Stimulated activated naive CD8-positive, alpha-beta T cell treated with anti-CD3 and anti-CD28 coated beads, Interleukin-15, amount 100 ng/mL, for 72 hours (primary cell): ENCODE results near the gene UQCR11.

Experiments
- ATAC-seq: fragments of 150-1000 bp; cut with Tn5 transposase; 2 replicates; pipeline ENCODE4 v1.10.0; 2021; ENCODE audit warnings: mild to moderate bottlenecking, moderate library complexity
- DNase-seq, 2 donors: peaks; one replicate each; pipeline ENCODE4 v3.0.0; 2021 to 2022
- H3K27ac Mint-ChIP-seq, 2 donors: one replicate each; pipeline ENCODE4 v1.8.0; 2022; ENCODE audit warnings: mild to moderate bottlenecking in 2 of 2, mixed read lengths in 2 of 2, moderate library complexity in 2 of 2
- H3K27me3 Mint-ChIP-seq: one replicate; pipeline ENCODE4 v1.8.0; 2022; ENCODE audit warnings: mixed read lengths
- H3K4me1 Mint-ChIP-seq: one replicate; pipeline ENCODE4 v1.8.0; 2022; ENCODE audit warnings: mild to moderate bottlenecking, mixed read lengths
- H3K4me3 Mint-ChIP-seq, 2 donors: one replicate each; pipeline ENCODE4 v1.8.0; 2022; ENCODE audit warnings: mild to moderate bottlenecking in 2 of 2, mixed read lengths in 2 of 2, moderate library complexity in 1 of 2
- H3K9me3 Mint-ChIP-seq, 2 donors: one replicate each; pipeline ENCODE4 v1.8.0; 2022; ENCODE audit warnings: mixed read lengths in 2 of 2

Gene UQCR11

DNA sequence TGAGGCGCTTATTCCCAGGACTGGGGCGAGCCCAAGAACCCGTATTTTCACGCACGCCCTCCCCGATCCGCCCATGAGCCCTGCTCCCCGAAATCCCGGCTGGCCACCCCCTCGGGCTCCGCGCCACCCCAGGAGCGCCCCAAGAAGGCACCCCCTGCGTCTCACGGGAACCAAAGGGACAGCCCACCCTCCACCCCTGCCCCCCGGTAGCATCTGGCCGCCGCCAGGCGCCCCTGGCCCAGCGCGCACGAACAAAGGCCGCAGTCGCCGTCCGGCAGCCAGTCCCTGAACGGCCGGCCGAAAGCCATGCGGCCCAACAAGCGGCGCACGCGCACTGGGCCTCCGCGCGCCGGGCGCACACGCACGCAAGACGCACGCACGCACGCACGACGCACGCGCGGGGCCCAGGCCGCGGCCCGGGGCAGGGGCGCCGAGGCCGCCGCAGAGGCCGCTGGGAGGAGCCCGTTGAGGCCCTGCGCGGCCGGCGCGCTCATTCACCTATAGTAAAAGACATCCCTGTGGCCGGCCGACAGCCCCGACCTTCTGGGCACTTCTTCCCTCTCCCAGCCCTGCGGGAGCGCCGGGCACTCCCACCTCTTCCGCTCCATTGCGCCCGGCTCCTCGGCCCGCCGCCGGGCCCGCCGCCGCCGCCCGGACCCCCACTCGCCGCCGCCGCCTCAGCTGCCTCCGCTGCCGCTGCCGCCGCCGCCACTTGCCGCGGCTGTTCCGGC is 13.1 kb downstream of the UQCR11 start:
- ATAC-seq (peak; percentile 92), DNase-seq (peak; percentile 86 to 90)
- Mint-ChIP-seq H3K9me3 (no peaks in the 10 kb centered on the region), H3K4me3 (peak overlapping the region; percentile 91 to 95), H3K4me1 (peaks cover 35% of the 10 kb centered on the region), H3K27ac (peak overlapping the region; percentile 94 to 97), H3K27me3 (no peaks in the 10 kb centered on the region)

DNA sequence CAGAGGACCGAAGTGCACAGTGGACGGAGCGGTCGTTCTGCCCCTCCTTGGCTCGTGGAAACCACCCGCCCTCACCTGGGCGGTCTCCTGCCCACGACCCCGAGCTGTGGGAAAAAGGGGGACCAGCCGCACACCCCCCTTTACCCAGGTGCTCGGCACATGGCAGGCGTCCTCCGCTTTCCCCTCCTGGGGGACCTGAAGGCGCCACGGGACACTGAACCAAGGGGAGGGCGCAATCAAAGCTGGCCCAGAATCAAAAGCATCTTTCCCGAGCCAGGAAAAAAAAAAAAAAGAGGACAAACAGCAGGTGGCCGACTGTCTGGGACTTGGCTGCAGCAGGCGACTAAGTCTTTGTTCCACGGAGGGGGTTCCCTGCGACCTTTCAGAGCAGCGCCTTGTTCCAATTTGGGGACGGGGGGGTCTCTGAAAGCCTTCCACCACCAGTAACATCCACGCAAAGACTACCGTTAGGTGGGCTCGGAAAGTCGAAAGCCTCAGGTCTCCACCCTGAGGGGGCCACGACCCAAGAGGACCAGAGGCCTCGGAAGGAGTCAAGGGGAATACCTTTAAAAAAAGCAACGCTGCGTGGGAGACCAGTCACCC is 13.7 kb downstream of the UQCR11 start:
- Mint-ChIP-seq H3K27ac (peak overlapping the region; percentile 94 to 97), H3K4me1 (peaks cover 35% of the 10 kb centered on the region), H3K4me3 (peak overlapping the region; percentile 91 to 95), H3K27me3 (no peaks in the 10 kb centered on the region), H3K9me3 (no peaks in the 10 kb centered on the region)
- ATAC-seq (no peak), DNase-seq (peak in 1 of 2 donors; percentile 30)

DNA sequence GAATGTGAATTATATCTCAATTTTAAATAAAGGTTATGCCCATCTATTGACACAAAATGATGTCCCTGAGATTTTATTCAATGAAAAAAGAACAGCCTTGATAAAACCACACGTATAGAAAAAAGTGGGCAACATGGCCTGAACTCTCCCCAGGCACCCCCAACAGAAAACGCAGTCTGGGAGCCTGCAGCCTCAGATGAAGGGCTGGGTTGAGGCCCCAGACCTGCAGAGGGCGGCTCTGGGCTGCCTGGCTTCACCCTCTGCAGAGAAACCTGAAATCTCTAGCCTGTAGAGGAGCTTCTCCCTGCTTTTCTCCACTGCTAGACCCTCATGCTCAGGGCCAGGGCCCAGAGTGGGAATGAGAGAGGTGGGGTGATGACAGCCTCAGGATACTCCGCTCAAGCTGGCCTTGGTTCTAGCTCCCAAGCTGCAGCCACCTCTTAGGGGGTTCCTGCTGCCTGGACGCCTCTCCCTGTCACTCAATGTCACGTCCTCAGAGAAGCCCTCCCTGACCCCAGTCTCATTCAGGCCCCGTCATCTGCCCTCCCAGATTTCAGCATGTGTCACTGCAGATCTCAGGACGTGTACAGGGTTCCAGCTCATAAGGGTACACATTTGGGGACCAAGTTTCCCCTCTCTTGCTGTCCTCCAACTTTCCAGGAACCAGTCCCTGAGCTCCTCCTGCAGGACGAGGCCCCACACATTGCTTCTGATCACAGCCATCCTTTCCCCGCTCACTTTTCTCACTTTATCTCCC is 14.4 kb downstream of the UQCR11 start:
- H3K4me3 Mint-ChIP-seq = peak overlapping the region; percentile 91 to 95
- peak; percentile 34 for ATAC-seq
- H3K27ac Mint-ChIP-seq = peak overlapping the region; percentile 94 to 97
- peaks cover 39% of the 10 kb centered on the region for H3K4me1 Mint-ChIP-seq
- no peaks in the 10 kb centered on the region for H3K27me3 Mint-ChIP-seq
- H3K9me3 Mint-ChIP-seq = no peaks in the 10 kb centered on the region
- no peak for DNase-seq

DNA sequence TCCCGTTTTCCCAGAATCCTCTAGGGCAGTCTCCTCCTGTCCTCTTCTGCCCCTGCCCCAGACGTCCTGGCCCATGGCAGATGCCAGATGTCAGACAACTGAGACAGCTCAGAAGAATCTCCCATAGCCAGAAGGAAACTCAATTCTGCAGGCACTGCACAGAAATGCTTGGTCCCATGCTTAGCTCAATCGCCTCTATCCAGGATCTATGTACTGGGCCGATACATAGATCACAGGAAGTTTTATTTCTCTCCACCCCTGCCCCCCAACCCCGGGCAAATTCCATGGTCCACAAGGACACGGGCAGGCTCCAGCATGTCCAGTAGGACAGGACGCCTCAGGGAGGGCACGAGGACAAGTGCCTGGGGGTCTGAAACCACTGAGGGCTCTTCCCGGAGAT is 17.4 kb downstream of the UQCR11 start:
- peak overlapping the region in 1 of 2 donors; percentile 39 for H3K27ac Mint-ChIP-seq
- H3K4me1 Mint-ChIP-seq = peaks cover 34% of the 10 kb centered on the region
- no peaks in the 10 kb centered on the region for H3K9me3 Mint-ChIP-seq
- ATAC-seq (no peak), DNase-seq (no peak)
- no peak overlapping the region for H3K4me3 Mint-ChIP-seq
- H3K27me3 Mint-ChIP-seq = no peaks in the 10 kb centered on the region

DNA sequence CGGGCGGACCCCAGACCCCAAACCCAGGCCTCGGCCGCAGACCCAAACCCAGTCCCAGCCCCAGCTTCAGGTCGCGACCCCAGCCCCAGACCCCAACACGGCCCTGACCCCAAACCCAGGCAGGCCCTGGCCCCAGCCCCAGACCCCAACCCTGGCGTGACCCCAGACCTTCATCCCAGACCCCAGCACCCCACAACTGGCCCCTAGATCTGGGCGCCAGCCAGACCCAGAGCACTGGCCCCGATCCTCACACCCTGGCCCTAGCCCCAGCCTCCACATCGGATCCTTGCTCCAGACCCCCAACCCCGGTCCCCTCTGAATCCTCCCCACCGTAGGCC is 20.1 kb downstream of the UQCR11 start:
- no peaks in the 10 kb centered on the region for H3K27me3 Mint-ChIP-seq
- no peak overlapping the region for H3K4me3 Mint-ChIP-seq
- ATAC-seq (no peak), DNase-seq (no peak)
- H3K4me1 Mint-ChIP-seq = peaks cover 19% of the 10 kb centered on the region
- no peaks in the 10 kb centered on the region for H3K9me3 Mint-ChIP-seq
- no peak overlapping the region for H3K27ac Mint-ChIP-seq

DNA sequence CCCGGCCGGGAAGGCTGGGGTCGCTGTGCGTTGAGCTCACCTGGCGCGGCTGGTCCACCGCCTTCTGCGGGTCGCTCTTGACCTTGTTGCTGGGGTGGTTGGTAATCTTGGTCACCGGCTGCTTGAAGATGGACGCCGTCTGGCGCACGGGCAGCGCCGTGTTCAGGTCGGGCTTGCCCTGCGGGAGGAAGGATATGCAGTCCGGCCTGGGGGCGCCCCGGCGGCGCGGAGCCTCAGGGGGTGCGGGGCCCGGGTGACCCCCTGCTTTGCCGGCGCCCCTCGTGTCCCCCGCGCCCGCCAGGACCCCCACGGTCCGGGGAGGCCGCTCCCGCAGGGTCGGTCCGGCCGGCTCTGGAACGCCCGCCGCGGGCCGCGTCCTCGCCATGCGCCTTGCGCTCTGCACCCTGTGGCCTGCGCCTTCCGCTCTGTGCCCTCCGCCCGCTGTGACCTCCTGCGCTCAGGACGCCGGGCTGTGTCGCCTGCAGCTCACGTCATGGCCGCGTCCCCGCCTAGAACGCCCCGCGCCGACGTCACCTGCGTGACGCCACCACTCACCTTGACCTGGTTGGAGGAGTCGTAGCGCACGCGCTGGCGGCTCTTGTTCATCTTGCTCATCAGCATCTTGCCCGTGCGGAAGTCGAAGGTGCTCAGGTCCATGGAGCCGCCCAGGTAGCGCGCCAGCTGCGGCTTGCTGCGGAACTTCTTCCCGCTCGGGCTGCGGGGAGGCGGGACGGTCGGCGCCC is 20.6 kb downstream of the UQCR11 start:
- Mint-ChIP-seq H3K9me3 (no peaks in the 10 kb centered on the region), H3K4me3 (no peak overlapping the region)

DNA sequence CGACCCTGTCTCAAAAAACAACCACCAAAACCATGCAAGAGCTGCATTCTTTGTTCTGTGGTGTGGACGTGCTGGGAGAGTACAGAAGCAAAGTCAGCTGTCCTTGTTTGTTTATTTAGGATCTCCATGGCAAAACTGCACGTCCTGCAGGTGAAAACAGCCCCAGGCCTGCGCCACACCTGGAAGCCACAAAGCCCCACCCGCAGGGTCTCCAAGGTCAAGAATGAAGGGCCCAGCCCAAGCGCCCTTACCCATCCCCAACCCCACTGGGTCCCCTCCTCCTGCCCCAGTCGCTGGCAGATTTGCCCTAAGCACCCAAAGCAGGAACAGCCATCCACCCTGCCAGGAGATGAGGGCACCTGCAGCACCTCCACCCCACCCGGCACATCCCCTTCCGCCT is 23.1 kb downstream of the UQCR11 start:
- H3K9me3 Mint-ChIP-seq = no peaks in the 10 kb centered on the region
- H3K4me3 Mint-ChIP-seq = no peak overlapping the region
- no peak overlapping the region for H3K27ac Mint-ChIP-seq
- DNase-seq = no peak
- no peaks in the 10 kb centered on the region for H3K27me3 Mint-ChIP-seq
- peaks cover 12% of the 10 kb centered on the region for H3K4me1 Mint-ChIP-seq
- no peak for ATAC-seq

More for the DNA sequence above, 20.6 kb downstream of the UQCR11 start:
- no peak for DNase-seq
- ATAC-seq = peak; percentile 75
- Mint-ChIP-seq H3K27ac (peak overlapping the region in 1 of 2 donors; percentile 22), H3K27me3 (no peaks in the 10 kb centered on the region), H3K4me1 (peaks cover 14% of the 10 kb centered on the region)

DNA sequence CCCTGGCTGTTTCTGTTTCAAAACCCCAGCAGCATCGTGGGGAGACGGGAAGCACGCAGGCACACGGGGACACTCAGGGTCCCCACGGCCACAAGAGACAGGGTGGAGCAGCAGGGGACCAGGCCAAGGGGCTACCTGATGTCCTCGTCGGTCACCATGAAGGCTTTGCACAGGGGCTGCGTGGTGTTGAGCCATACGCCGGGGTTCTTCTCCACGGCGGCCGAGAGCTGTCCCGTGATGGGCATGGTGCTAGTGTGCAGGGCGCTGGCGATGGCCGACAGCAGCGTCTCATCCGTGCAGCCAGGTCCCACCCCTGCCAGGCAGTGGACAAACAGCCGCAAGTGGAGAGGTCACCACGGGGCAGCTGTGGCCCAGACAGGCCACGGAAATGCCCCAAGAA is 24.3 kb downstream of the UQCR11 start:
- Mint-ChIP-seq H3K9me3 (no peaks in the 10 kb centered on the region), H3K27ac (no peak overlapping the region), H3K4me3 (no peak overlapping the region), H3K4me1 (peaks cover 11% of the 10 kb centered on the region), H3K27me3 (no peaks in the 10 kb centered on the region)
- DNase-seq = no peak
- no peak for ATAC-seq

DNA sequence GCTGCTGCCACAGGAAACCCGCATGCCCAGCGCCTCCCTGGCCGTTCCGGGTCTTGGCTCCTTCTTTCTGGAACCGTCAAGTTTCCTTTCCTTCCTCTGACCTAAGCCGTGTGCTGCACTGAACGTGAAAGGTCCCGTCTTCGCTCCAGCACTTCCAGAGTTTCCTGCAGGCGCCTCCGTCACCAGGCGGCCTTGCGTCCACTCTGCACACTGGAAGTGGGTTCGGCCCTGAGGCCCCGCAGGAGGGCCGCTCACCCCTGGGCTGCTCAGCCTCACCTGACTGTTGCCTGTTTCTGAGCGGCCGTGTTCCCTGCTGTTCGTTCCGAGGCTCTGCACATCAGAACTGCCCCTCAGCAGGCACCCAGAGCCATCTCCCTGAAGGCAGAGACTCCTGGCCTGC is 24.9 kb downstream of the UQCR11 start:
- Mint-ChIP-seq H3K4me3 (no peak overlapping the region), H3K4me1 (peaks cover 6% of the 10 kb centered on the region), H3K27ac (no peak overlapping the region), H3K27me3 (no peaks in the 10 kb centered on the region), H3K9me3 (no peaks in the 10 kb centered on the region)
- ATAC-seq (no peak), DNase-seq (no peak)

DNA sequence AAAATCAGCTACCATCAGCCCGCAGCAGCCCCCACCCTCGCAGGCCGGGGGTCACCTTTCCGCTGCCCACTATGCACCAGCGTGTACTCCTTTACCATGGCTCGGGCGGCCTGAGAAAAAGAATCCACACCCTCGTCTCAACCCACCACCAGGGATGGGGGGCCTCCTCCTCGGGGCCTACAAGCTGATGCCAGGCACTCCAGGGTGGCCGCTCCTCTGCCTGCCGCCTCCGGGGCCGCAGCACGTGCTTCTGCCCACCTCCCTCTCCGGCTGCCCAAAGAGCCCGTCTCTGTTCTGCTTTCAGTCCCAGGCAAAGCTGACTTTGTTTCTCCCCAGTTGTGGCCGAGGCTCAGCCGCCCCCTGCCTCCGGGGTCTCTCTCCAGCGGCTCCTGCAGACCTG is 26.0 kb downstream of the UQCR11 start:
- H3K4me3 Mint-ChIP-seq = no peak overlapping the region
- no peaks in the 10 kb centered on the region for H3K27me3 Mint-ChIP-seq
- H3K4me1 Mint-ChIP-seq = peaks cover 4% of the 10 kb centered on the region
- no peaks in the 10 kb centered on the region for H3K9me3 Mint-ChIP-seq
- DNase-seq (no peak), ATAC-seq (no peak)
- no peak overlapping the region for H3K27ac Mint-ChIP-seq

DNA sequence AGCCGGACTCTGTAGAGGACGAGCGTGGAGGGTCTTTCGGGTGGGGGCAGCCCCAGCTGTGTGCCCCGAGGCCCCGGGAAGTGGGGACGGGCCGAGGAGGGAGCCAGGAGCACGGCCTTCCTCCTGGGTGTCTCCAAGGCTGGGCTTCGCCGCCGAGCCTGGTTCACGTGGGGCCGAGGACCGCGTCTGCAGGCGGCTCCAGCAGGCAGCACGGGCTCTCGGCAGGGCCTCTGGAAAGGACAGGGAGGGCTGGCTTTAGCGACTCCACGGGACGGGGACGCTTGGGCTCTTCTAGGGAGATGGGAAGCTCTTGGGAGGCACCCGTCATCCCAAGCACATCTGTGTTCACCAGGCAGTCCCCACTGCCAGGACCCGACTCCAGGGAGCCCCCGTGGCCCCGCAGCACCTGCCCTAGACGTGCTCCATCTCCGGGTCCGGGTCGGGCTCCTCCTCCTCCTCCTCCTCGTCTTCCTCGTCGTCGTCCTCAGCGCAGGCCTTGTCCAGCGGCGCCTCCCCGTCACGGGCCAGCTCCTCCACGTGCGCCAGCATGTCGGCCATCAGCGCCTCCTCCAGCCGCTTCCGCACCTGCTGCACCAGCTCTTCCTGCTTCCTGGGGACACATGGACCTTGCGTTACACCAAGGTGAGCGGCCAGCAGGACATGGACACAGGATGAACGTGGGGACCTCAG is 27.2 kb downstream of the UQCR11 start:
- H3K4me1 Mint-ChIP-seq = peaks cover 4% of the 10 kb centered on the region
- H3K9me3 Mint-ChIP-seq = no peaks in the 10 kb centered on the region
- H3K27ac Mint-ChIP-seq = peak overlapping the region in 1 of 2 donors; percentile 13
- no peaks in the 10 kb centered on the region for H3K27me3 Mint-ChIP-seq
- no peak overlapping the region for H3K4me3 Mint-ChIP-seq
- no peak for ATAC-seq
- DNase-seq = no peak

DNA sequence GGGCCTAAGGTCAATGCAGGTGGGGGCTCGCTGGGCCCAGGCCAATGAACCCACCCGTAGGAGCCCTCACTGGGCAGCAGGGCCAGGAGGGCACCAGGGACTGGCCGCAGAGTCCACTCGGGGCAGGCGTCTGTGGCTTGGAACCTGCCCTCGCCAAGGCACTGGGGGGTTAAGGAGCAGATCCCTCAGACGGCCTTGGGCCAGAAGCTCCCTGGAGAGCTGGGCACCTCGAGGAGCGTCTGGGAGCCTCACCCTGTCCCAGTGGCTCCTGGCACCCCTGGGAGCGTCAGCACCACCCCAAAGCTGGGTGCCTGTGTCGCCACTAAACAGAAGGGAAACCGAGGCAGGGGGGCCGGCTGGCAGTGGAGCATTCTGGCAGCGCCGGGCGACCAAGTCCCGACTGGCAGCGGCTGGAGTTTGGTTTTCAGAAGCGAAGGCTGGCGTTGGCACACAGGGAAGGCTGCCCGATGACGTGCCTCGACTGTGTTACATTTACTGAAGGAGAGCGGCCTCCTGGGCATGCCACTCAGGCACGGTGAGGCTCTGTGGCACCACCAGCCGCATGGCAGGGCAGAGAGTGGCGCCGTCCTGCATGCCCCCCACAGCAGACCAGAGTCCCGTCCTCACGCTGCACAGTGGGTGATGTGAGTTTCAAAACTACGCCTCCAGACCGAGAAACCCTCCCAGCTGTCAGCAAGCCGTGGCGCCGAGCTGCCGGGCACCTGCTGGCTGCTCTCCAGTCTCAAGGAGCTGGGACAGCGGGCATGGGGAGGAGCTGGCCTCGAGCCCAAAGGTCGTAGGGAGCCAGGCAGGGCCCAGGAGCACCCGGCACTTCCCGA is 28.0 kb downstream of the UQCR11 start:
- ATAC-seq (peak; percentile 24), DNase-seq (no peak)
- no peaks in the 10 kb centered on the region for H3K27me3 Mint-ChIP-seq
- H3K27ac Mint-ChIP-seq = no peak overlapping the region
- no peak overlapping the region for H3K4me3 Mint-ChIP-seq
- no peaks in the 10 kb centered on the region for H3K9me3 Mint-ChIP-seq
- H3K4me1 Mint-ChIP-seq = peaks cover 4% of the 10 kb centered on the region

DNA sequence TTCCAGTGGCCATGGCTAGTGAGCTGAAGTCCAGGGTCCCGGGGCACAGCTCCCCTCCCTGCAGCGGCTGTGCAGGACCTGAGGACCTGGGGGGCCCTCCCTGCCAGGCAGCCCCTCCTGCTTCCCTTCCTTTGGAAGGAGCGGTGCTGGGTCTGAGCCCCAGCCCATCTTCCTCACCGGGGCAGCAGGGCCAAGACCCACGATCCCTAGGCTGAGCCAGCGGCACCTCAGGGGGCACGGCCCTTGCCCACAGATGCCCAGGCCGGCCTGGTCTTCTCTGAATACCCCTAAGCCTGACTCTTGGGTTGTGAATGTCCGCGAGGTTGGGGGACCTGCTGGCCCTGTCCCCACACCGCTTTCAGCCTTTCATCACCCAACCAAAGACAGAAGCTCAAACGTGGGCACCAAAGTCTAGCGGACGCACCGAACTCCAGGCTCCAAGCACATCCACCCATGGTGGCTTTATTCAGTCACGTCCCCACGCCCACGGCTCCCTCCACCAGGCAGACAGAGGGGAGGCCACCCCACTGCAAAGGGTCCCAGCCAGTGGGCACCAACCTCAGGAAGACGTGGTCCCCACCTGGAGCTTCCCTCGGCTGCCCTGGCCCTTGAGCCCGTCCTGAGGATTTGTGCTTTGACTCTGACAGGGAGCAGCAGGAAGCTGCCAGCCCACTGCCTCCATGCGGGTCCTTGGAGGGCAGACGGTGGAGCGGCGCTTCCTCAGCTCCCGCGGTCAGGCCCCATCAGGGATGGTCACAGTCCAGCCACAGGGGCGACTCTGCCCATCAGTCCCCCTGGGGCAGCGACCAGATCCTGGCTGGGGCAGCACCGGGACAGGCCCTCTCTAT is 28.8 kb downstream of the UQCR11 start:
- Mint-ChIP-seq H3K9me3 (no peaks in the 10 kb centered on the region), H3K27me3 (no peaks in the 10 kb centered on the region), H3K4me3 (no peak overlapping the region), H3K4me1 (peaks cover 8% of the 10 kb centered on the region), H3K27ac (no peak overlapping the region)
- ATAC-seq (peak; percentile 10), DNase-seq (no peak)
